IPS-NIHi7 (cell line): ENCODE measurements around the gene HSF2BP.
"Not testable (repeated sequence)": the region's sequence is repeated elsewhere in the genome, so short reads cannot be mapped to it uniquely, and the experiment has no call there.

ENCODE experiments used
- DNase-seq: peaks from one replicate; pipeline ENCODE4 v3.0.0; 2012; ENCODE audit warnings: mixed read lengths; ENCODE audit errors: extremely low spot score

HSF2BP gene

GRCh38 chr21:43659136-43660000, at the start of gene HSF2BP, which contains the start of gene RRP1B:
Gene HSF2BP, minus strand, starts transcription at chr21:43659488. Its CDS starts 1,392 bp downstream, at chr21:43658096.
Gene RRP1B, plus strand, starts transcription at chr21:43659560. Its CDS starts 105 bp downstream, at chr21:43659665.
- DNase-seq: peak; percentile 95

- no peak for DNase-seq
Observed at GRCh38 chr21:43708745-43709381, 49.6 kb upstream of the HSF2BP start.

- DNase-seq: no peak
Observed at GRCh38 chr21:43707462-43707861, 48.2 kb upstream of the HSF2BP start.

GRCh38 chr21:43703035-43703880, 44.0 kb upstream of the HSF2BP start:
- DNase-seq: no peak

- no peak for DNase-seq
Observed at GRCh38 chr21:43702785-43703034, 43.4 kb upstream of the HSF2BP start.

GRCh38 chr21:43701936-43702784, 42.9 kb upstream of the HSF2BP start:
- DNase-seq: no peak

- no peak for DNase-seq
Observed at GRCh38 chr21:43699933-43700599, 40.8 kb upstream of the HSF2BP start.

- DNase-seq: not testable (repeated sequence)
Observed at GRCh38 chr21:43699492-43699777, 40.1 kb upstream of the HSF2BP start.

- DNase-seq: no peak
Observed at GRCh38 chr21:43697758-43698643, 38.7 kb upstream of the HSF2BP start.

GRCh38 chr21:43696214-43696613, 36.9 kb upstream of the HSF2BP start:
- DNase-seq: no peak

- DNase-seq: no peak
Observed at GRCh38 chr21:43694437-43695079, 35.3 kb upstream of the HSF2BP start.

GRCh38 chr21:43693981-43694380, 34.7 kb upstream of the HSF2BP start:
- no peak for DNase-seq

- DNase-seq: no peak
Observed at GRCh38 chr21:43692949-43693348, 33.7 kb upstream of the HSF2BP start.

GRCh38 chr21:43691801-43692200, 32.5 kb upstream of the HSF2BP start:
- DNase-seq: no peak

GRCh38 chr21:43691086-43691795, 32.0 kb upstream of the HSF2BP start:
- no peak for DNase-seq

- no peak for DNase-seq
Observed at GRCh38 chr21:43690346-43690745, 31.1 kb upstream of the HSF2BP start.

GRCh38 chr21:43689556-43690337, 30.5 kb upstream of the HSF2BP start:
- no peak for DNase-seq

GRCh38 chr21:43688906-43689305, 29.6 kb upstream of the HSF2BP start:
- no peak for DNase-seq
